Measurements from ENCODE around the gene GUK1. TPM values are rescaled to one million over a fixed set of nuclear protein-coding genes. Genes with fewer than 3 reads are reported as not detected.

The GUK1 gene
- 200 TPM for polyA plus RNA-seq (2013, experiment 1 of 2; ENCODE audit: insufficient read length)
- 217 TPM for polyA plus RNA-seq (2013, experiment 2 of 2; ENCODE audit: insufficient read length)

GRCh38 chr1:228139931-228140723 lies at the start of gene GUK1:
TSS of gene GUK1 (plus strand) at chr1:228140279. CDS start at chr1:228140303, 24 bp downstream.
- peak; percentile 100 for DNase-seq

GRCh38 chr1:228090613-228091081 lies 49.4 kb upstream of the GUK1 start:
- DNase-seq = no peak

- DNase-seq = no peak
These were observed 49.0 kb upstream of the GUK1 start for GRCh38 chr1:228091084-228091483.

- DNase-seq = no peak
These were observed 47.6 kb upstream of the GUK1 start for GRCh38 chr1:228092342-228093049.

- DNase-seq = no peak
These were observed 46.8 kb upstream of the GUK1 start for GRCh38 chr1:228093050-228093906.

- DNase-seq = no peak
These were observed 45.6 kb upstream of the GUK1 start for GRCh38 chr1:228094432-228095016.

GRCh38 chr1:228095161-228095560 lies 44.9 kb upstream of the GUK1 start:
- DNase-seq = no peak

GRCh38 chr1:228095938-228096337 lies 44.1 kb upstream of the GUK1 start:
- no peak for DNase-seq

- DNase-seq = no peak
These were observed 43.4 kb upstream of the GUK1 start for GRCh38 chr1:228096416-228097332.

- no peak for DNase-seq
These were observed 42.6 kb upstream of the GUK1 start for GRCh38 chr1:228097333-228098081.

- DNase-seq = no peak
These were observed 41.7 kb upstream of the GUK1 start for GRCh38 chr1:228098323-228098931.

- DNase-seq = no peak
These were observed 40.7 kb upstream of the GUK1 start for GRCh38 chr1:228099331-228099732.

- no peak for DNase-seq
These were observed 39.1 kb upstream of the GUK1 start for GRCh38 chr1:228100822-228101613.

- DNase-seq = no peak
These were observed 38.5 kb upstream of the GUK1 start for GRCh38 chr1:228101614-228101993.

GRCh38 chr1:228101994-228102790 lies 37.9 kb upstream of the GUK1 start:
- DNase-seq = no peak

- peak; percentile 92 for DNase-seq
These were observed 37.1 kb upstream of the GUK1 start, which contains the start of gene C1orf35 for GRCh38 chr1:228102791-228103620. TSS of gene C1orf35 (minus strand) at chr1:228103325. CDS start at chr1:228103227, 98 bp downstream.

All from fibroblast of skin of abdomen (primary cell).